ENCODE data around the gene TBPL1. TPM values are rescaled to one million over a fixed set of nuclear protein-coding genes. Genes with fewer than 3 reads are reported as not detected.
A peak's percentile ranks its signal among the peaks of the same experiment; 100 is the strongest.

TBPL1 gene
- total and polyA plus RNA-seq, 12 donors: 5.1 to 21.0 (median 16.8) TPM

DNA sequence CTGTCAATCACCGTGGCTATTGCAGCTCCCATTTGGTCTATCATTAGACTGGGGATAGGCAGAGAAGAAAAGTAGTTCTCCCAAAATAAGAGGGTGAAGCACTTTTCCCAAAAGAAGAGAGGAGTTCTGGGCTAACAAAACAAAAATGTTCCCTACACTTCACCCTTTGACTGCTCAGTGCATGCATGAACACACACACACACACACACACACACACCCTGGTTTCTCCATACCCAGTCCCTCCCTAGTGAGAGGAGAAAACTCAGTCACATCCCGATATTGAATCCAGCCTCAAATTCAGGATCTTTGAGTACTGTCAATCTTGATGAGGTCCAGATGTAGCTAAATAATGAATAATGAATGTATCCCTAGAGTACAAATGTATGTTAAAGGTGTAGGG lies 4.6 kb upstream of the TBPL1 start:
- Histone ChIP-seq H3K27ac (no peak overlapping the region), H3K36me3 (replicated peaks in 1 of 2) (no peaks in the 10 kb centered on the region), H3K4me1 (replicated peaks in 1 of 2) (no peaks in the 10 kb centered on the region), H3K4me3 (no peak overlapping the region), H3K27me3 (no peaks in the 10 kb centered on the region), H3K9me3 (replicated peaks in 1 of 3) (no peaks in the 10 kb centered on the region)
- TF ChIP-seq, protein P1, sequence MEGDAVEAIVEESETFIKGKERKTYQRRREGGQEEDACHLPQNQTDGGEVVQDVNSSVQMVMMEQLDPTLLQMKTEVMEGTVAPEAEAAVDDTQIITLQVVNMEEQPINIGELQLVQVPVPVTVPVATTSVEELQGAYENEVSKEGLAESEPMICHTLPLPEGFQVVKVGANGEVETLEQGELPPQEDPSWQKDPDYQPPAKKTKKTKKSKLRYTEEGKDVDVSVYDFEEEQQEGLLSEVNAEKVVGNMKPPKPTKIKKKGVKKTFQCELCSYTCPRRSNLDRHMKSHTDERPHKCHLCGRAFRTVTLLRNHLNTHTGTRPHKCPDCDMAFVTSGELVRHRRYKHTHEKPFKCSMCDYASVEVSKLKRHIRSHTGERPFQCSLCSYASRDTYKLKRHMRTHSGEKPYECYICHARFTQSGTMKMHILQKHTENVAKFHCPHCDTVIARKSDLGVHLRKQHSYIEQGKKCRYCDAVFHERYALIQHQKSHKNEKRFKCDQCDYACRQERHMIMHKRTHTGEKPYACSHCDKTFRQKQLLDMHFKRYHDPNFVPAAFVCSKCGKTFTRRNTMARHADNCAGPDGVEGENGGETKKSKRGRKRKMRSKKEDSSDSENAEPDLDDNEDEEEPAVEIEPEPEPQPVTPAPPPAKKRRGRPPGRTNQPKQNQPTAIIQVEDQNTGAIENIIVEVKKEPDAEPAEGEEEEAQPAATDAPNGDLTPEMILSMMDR (IDR thresholded peaks at IDR 0.05): no peak
- no peak for TF ChIP-seq POLR2A (IDR thresholded peaks at IDR 0.05)
- intact Hi-C loops (cut with DNase I): no loop called here
- no peak for DNase-seq
- 87 to 95% (median 91%) methylated on average over 1 to 2 of the region's 2 CpGs for WGBS, 4 donors

- DNase-seq: no peak
- Histone ChIP-seq H3K9me3 (replicated peaks in 1 of 3) (no peaks in the 10 kb centered on the region), H3K27ac (peak overlapping the region in 3 of 5 donors; percentile 70 to 94 (median 93)), H3K27me3 (no peaks in the 10 kb centered on the region), H3K36me3 (replicated peaks in 1 of 2) (no peaks in the 10 kb centered on the region), H3K4me1 (replicated peaks in 1 of 2) (peaks cover 6 to 16% of the 10 kb centered on the region in 2 donors), H3K4me3 (peak overlapping the region in 1 of 4 donors; percentile 86)
- intact Hi-C loops (cut with DNase I): no loop called here
- 81 to 85% (median 82%) methylated on average over 4 of the region's 4 CpGs for WGBS, 4 donors
- no peak for TF ChIP-seq POLR2A (IDR thresholded peaks at IDR 0.05)
- TF ChIP-seq, protein P1 (IDR thresholded peaks at IDR 0.05): no peak
These were observed 1.8 kb upstream of the TBPL1 start for GRCh38 chr6:133951227-133951626.

DNA sequence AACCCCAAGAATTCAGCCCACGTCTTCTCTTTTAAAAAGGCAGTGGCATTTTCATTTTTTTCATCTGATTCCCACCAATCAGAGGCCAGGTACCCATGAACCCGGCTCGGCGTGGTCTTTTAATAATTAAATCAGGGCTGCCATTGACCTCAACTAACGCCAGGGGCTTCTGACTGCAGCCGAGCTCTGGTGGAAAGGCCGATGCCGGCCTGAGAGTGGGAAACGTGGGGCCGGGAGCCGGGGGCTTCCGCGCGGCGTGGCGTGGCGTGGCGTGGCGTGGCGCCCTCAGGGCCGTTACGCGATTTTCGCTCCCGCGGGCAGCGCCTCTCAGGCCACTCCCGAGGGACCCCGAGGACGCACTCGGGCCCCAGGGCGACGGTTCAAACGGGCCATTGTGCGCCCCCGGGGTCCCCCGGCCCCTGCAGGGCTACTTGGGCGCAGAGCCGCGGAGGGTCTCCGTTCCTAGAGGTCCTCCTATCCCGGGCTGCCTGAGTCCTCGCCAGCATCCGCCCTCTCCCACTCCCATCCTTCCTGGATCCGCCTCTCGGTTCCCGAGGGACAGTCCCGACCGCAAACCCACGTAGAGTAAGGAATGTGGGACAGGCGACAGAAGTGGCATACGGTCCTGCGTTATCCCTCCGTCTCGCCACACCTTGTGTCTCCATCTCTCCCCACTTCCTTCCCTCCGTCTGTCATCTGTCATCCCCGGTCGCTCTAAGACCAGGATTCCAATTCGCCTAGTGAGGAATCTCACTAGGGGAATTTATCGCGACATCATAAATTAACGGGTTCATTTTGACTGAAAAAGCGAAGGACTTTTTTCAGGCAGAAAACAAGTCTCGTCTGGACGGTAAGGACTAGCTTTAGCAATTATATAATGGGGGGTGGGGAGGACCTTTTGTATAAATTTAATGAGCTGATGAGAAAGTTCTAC lies 876 bp upstream of the TBPL1 start:
- Histone ChIP-seq H3K9me3 (replicated peaks in 1 of 3) (no peaks in the 10 kb centered on the region), H3K36me3 (replicated peaks in 1 of 2) (no peaks in the 10 kb centered on the region), H3K27ac (peak overlapping the region; percentile 2 to 94 (median 82)), H3K4me3 (peak overlapping the region; percentile 21 to 96 (median 89)), H3K27me3 (no peaks in the 10 kb centered on the region), H3K4me1 (replicated peaks in 1 of 2) (peaks cover 6 to 16% of the 10 kb centered on the region in 2 donors)
- peak; percentile 49 to 78 (median 58) for DNase-seq
- intact Hi-C loops (cut with DNase I): no loop called here
- WGBS, 4 donors: 0 to 1% (median 0%) methylated on average over 34 to 65 of the region's 65 CpGs
- TF ChIP-seq, protein P1 (IDR thresholded peaks at IDR 0.05): peak; percentile 12 to 52 (median 42)
- peak in 1 of 2 donors; percentile 24 for TF ChIP-seq POLR2A (IDR thresholded peaks at IDR 0.05)

DNA sequence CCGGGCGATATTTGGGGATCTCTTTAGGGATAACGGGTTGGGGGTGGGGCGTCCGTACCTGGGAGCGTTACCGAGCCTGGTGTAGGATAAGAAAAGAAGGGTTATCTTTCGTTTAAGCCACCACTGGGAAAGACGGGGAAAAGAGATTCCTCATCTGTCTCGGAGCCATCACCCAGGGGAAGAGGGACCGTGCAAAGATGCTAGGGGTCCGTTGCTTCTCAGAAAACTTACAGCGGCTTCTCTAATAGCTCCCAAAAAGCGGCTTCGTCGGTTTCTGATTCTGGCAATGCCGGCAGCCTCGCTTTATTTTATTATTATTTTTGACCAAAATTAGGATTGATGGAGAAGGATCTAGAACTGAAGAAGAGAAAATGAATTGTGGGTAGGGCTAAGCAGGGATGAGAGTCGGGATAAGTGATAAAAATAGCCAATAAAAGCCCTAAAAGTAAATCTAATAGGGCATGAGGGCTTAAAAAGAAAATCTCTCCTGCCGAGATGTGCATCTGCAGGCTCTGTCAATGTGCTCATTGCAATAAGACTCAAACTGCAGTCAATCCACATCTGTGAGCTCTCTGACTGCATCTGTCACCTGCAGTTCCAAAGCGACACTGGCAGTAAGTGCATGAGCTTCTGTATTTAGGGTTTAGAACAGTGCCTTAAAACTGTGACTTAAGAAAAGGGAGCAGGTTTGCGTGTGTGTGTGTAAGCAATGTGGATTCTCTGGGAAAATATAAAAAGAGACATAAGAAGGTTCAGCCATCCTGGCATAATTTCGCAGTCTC lies 801 bp downstream of the TBPL1 start:
- H3K36me3 ChIP-seq (replicated peaks in 1 of 2): no peaks in the 10 kb centered on the region
- H3K27me3 ChIP-seq: no peaks in the 10 kb centered on the region
- intact Hi-C loops (cut with DNase I): no loop called here
- peak overlapping the region in 3 of 5 donors; percentile 70 to 94 (median 93) for H3K27ac ChIP-seq
- peaks cover 6 to 23% of the 10 kb centered on the region in 2 donors for H3K4me1 ChIP-seq (replicated peaks in 1 of 2)
- DNase-seq: no peak
- 8 to 9% (median 9%) methylated on average over 23 of the region's 23 CpGs for WGBS, 4 donors
- no peaks in the 10 kb centered on the region for H3K9me3 ChIP-seq (replicated peaks in 1 of 3)
- TF ChIP-seq POLR2A (IDR thresholded peaks at IDR 0.05): no peak
- TF ChIP-seq, protein P1 (IDR thresholded peaks at IDR 0.05): no peak
- peak overlapping the region; percentile 21 to 92 (median 85) for H3K4me3 ChIP-seq

All from adrenal gland (tissue), 12 donors.